ENCODE results near the gene TBC1D19.

DNA sequence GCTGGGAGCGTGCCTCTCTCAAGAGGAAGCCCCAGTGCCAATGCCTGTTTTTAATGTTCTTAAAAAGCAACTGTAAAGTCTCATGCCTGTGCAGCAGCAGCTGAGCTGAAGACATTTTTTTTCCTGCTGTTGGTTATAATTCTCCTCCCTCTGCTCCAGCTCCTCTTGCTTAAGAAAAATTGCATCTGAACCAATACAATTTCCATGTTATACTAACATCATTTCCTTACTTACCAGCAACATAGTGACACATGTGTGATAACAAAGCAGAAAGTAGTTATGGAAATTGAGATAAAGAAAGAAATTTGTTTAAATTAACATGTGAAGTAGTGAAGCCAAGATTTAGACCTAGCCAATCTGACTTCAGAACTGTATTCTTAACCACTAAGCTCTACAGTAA lies 101.4 kb downstream of the TBC1D19 start:
- TF ChIP-seq, protein P1, sequence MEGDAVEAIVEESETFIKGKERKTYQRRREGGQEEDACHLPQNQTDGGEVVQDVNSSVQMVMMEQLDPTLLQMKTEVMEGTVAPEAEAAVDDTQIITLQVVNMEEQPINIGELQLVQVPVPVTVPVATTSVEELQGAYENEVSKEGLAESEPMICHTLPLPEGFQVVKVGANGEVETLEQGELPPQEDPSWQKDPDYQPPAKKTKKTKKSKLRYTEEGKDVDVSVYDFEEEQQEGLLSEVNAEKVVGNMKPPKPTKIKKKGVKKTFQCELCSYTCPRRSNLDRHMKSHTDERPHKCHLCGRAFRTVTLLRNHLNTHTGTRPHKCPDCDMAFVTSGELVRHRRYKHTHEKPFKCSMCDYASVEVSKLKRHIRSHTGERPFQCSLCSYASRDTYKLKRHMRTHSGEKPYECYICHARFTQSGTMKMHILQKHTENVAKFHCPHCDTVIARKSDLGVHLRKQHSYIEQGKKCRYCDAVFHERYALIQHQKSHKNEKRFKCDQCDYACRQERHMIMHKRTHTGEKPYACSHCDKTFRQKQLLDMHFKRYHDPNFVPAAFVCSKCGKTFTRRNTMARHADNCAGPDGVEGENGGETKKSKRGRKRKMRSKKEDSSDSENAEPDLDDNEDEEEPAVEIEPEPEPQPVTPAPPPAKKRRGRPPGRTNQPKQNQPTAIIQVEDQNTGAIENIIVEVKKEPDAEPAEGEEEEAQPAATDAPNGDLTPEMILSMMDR (IDR thresholded peaks at IDR 0.05) = no peak
- TF ChIP-seq EP300 (IDR thresholded peaks at IDR 0.05) = no peak
